ENCODE measurements around the gene CHST6.

GRCh38 chr16:75506574-75506973 is 11.3 kb upstream of the CHST6 start:
- no peak for TF ChIP-seq CTCF (optimal IDR thresholded peaks at IDR 0.05 in 1 of 3, IDR thresholded peaks at IDR 0.05 in 1 of 3, conservative IDR thresholded peaks at IDR 0.05 in 1 of 3; ENCODE audit: extremely low read depth in 1 of 3, insufficient read depth in 2 of 3, low read length in 3 of 3)
- no peak for TF ChIP-seq EZH2 (IDR thresholded peaks at IDR 0.05; ENCODE audit: low read length)

All from keratinocyte (primary cell).